Measurements from ENCODE around the gene PARL. TPM values are rescaled to one million over a fixed set of nuclear protein-coding genes. Genes with fewer than 3 reads are reported as not detected.
A peak's percentile ranks its signal among the peaks of the same experiment; 100 is the strongest.

Gene PARL
- total and polyA plus RNA-seq, 9 of the 15 experiments (the other 6 are each of a cell fraction or from before 2014, with no cell fraction given), result 39.5 to 82.4 (median 57.4) TPM

DNA sequence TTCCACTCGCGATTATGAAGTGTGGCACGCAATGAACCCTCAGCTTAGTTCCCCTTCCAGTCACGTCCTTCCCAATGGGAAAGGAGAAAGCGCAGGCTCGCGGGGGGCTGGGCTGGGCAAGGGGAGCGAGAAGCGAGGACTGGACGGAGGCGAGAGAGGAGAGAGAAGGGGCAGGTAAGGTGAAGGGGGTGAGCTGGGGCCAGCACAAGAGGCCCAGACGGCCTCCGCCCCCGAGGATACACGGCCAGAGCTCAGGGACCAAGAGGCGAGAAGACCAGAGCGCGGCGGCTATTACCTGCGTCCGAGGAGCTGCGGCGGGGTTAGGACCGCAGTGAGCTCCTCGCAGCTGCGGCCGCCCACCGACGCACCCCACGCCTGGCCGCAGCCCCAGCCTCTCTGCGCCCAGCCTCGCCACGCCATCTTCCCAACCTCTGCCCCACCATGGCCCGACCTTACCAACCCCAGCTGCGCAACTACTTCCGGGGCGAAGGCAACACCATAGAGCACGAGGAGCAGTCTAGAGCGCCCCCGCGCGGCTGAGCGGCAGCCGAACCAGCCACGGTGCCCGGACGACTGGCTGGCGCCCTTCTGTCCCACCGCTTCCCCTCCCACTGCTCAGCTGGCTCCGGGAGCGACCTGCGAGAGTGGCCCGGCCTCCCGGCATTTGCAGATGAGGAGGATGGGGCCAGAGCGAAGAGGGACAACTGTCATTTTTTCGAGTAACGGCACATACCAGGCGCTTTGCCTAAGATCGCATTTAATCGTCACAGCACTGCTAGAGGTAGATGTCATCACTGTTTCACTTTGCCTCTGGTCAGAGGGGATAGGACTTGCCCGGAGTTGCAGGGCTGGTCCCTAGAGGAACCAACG lies at the start of gene PARL (continued):
- no peak for TF ChIP-seq ZNF124 (CRISPR knock-in tag; IDR thresholded peaks at IDR 0.05)
- TF ChIP-seq FOS (IDR thresholded peaks at IDR 0.05; ENCODE audit: extremely low read depth, insufficient read length), result no peak
- no peak for TF ChIP-seq LEF1 (IDR thresholded peaks at IDR 0.05)
- no peak for TF ChIP-seq NFIX (CRISPR knock-in tag; IDR thresholded peaks at IDR 0.05; ENCODE audit: low read depth)
- TF ChIP-seq HNRNPK (IDR thresholded peaks at IDR 0.05; ENCODE audit: low read depth, low read length, poor library complexity, severe bottlenecking), result no peak
- TF ChIP-seq ZFX (CRISPR knock-in tag; IDR thresholded peaks at IDR 0.05), result peak; percentile 85
- TF ChIP-seq ARID4B (CRISPR knock-in tag; IDR thresholded peaks at IDR 0.05), result peak; percentile 97
- TF ChIP-seq KAT2B (IDR thresholded peaks at IDR 0.05; ENCODE audit: low read depth, low read length), result no peak
- no peak for TF ChIP-seq WHSC1 (IDR thresholded peaks at IDR 0.05; ENCODE audit: low read length)
- TF ChIP-seq C11orf30 (IDR thresholded peaks at IDR 0.05; ENCODE audit: low read depth), result peak; percentile 94
- TF ChIP-seq ZBTB34 (CRISPR knock-in tag; IDR thresholded peaks at IDR 0.05), result no peak
- no peak; a peak in 1 of 4 replicates for TF ChIP-seq FOXA3 (CRISPR knock-in tag; conservative IDR thresholded peaks at IDR 0.05 in 1 of 2, IDR thresholded peaks at IDR 0.05 in 1 of 2)
- TF ChIP-seq SRSF9 (IDR thresholded peaks at IDR 0.05; ENCODE audit: borderline replicate concordance, low read depth, low read length), result no peak
- TF ChIP-seq, protein P1, sequence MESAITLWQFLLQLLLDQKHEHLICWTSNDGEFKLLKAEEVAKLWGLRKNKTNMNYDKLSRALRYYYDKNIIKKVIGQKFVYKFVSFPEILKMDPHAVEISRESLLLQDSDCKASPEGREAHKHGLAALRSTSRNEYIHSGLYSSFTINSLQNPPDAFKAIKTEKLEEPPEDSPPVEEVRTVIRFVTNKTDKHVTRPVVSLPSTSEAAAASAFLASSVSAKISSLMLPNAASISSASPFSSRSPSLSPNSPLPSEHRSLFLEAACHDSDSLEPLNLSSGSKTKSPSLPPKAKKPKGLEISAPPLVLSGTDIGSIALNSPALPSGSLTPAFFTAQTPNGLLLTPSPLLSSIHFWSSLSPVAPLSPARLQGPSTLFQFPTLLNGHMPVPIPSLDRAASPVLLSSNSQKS (CRISPR knock-in tag; IDR thresholded peaks at IDR 0.05), result no peak
- no peak for TF ChIP-seq ZFP91 (CRISPR knock-in tag; IDR thresholded peaks at IDR 0.05)
- no peak for TF ChIP-seq JUNB (CRISPR knock-in tag; conservative IDR thresholded peaks at IDR 0.05)
- no peak for TF ChIP-seq ZKSCAN8 (CRISPR knock-in tag; IDR thresholded peaks at IDR 0.05)
- no peak for TF ChIP-seq SMARCA5 (IDR thresholded peaks at IDR 0.05)
- TF ChIP-seq POU5F1 (IDR thresholded peaks at IDR 0.05; ENCODE audit: borderline replicate concordance, low read depth, low read length, partially characterized antibody), result peak; percentile 51
